ENCODE results near the gene COIL.

The COIL gene

DNA sequence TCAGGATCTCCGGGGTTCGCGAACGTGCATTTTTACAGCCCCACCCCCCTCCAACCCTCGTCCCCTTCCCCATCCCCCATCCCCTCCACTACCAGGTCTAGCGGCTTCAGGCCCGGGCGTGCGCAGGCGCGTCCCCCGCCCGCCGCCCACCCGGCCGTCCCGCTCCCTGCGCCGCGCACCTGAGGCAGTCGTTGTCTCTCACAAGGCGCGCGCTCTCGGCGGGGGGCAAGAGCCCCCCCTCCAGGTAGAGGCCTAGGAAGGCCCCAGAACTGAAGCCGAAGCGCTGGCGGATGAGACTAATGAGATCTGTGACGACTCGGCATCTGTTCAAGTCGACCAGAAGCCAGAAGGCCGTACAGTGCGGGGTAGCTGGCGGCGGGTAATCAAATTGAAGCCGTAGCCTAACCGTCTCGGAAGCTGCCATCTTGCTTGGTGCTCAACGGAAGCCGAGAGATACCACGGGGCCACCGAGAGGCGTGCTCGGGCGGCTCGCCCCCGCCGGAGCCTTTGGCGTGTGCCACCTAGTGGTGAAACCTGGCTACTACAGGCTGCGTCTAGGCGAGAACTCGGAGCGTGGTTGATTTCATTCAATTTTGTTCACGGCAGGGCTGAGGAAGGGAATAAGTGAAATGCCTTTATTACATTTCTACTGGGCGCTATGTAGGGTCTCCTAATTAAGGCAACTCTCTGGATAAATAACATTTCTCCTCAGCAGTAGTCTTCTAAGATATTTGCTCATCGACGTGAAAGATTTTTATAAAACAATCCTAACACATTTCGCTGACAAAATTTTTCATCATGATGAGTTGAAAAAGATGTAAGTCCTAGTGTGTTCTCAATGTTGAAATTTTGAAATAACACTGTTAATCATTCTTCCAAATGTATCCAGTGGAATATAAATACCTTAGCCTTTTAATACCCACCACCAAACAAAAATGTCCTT, at the start of gene COIL:
Gene COIL (minus strand): TSS at position 455 of the 943 bp plus-strand sequence. CDS start 31 bp downstream, at position 424.
- H3K27ac Mint-ChIP-seq: peak within 1 kb of the TSS; percentile 82
- H3K4me3 Mint-ChIP-seq: peak within 1 kb of the TSS; percentile 82
- H3K4me1 Mint-ChIP-seq (ENCODE audit: low read depth): peaks cover 19% of the 10 kb centered on the region
- H3K27me3 Mint-ChIP-seq (ENCODE audit: low read depth): no peaks in the 10 kb centered on the region
- no peaks in the 10 kb centered on the region for H3K9me3 Mint-ChIP-seq
- peak; percentile 90 for DNase-seq (ENCODE audit: low spot score)
- peaks cover 2% of the 10 kb centered on the region for H3K36me3 Mint-ChIP-seq (ENCODE audit: low read depth)

DNA sequence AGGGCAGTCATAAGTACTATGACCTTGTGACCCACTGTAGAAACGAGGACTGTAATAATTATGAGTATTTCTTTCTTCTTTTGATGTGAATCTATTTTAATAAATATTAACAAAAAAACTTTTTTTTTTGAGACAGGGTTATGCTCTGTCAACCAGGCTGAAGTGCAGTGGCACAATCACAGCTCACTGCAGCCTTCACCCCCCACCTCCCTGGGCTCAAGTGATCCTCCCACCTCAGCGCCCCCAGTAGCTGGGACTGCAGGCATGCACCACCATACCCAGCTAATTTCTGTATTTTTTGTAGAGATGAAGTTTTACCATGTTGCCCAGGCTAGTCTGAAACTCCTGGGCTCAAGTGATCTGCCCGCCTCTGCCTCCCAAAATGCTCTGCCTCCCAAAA, 49.6 kb upstream of the COIL start:
- Mint-ChIP-seq H3K4me3 (no peak overlapping the region), H3K27me3 (ENCODE audit: low read depth) (peaks cover 14% of the 10 kb centered on the region), H3K27ac (no peak overlapping the region), H3K4me1 (ENCODE audit: low read depth) (peaks cover 7% of the 10 kb centered on the region), H3K36me3 (ENCODE audit: low read depth) (no peaks in the 10 kb centered on the region), H3K9me3 (no peaks in the 10 kb centered on the region)
- DNase-seq (ENCODE audit: low spot score): no peak

- no peak overlapping the region for H3K4me3 Mint-ChIP-seq
- H3K27me3 Mint-ChIP-seq (ENCODE audit: low read depth): peaks cover 14% of the 10 kb centered on the region
- H3K27ac Mint-ChIP-seq: no peak overlapping the region
- peaks cover 13% of the 10 kb centered on the region for H3K4me1 Mint-ChIP-seq (ENCODE audit: low read depth)
- DNase-seq (ENCODE audit: low spot score): peak; percentile 42
- peaks cover 2% of the 10 kb centered on the region for H3K36me3 Mint-ChIP-seq (ENCODE audit: low read depth)
- no peaks in the 10 kb centered on the region for H3K9me3 Mint-ChIP-seq
Measured at GRCh38 chr17:57009737-57010445, 49.0 kb upstream of the COIL start.

DNA sequence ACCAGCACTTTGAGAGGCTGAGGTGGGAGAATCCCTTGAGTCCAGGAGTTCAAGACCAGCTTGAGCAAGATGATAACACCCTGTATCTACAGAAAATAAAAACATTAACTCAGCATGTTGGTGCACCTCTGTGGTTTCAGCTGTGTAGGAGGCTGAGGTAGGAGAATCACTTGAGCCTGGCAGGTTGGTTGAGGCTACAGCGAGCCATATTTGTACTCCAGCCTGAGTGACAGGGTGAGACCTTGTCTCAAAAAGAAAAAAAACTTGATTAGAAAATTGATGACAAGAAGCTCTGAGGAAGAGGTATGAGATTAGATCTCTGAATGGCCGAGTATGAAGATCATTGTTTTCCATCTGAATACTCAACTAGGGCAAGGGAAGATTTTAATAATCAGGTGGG, 48.1 kb upstream of the COIL start:
- no peak overlapping the region for H3K27ac Mint-ChIP-seq
- H3K4me3 Mint-ChIP-seq: no peak overlapping the region
- H3K4me1 Mint-ChIP-seq (ENCODE audit: low read depth): peaks cover 15% of the 10 kb centered on the region
- no peak for DNase-seq (ENCODE audit: low spot score)
- peaks cover 2% of the 10 kb centered on the region for H3K36me3 Mint-ChIP-seq (ENCODE audit: low read depth)
- H3K27me3 Mint-ChIP-seq (ENCODE audit: low read depth): peaks cover 14% of the 10 kb centered on the region
- H3K9me3 Mint-ChIP-seq: no peaks in the 10 kb centered on the region

DNA sequence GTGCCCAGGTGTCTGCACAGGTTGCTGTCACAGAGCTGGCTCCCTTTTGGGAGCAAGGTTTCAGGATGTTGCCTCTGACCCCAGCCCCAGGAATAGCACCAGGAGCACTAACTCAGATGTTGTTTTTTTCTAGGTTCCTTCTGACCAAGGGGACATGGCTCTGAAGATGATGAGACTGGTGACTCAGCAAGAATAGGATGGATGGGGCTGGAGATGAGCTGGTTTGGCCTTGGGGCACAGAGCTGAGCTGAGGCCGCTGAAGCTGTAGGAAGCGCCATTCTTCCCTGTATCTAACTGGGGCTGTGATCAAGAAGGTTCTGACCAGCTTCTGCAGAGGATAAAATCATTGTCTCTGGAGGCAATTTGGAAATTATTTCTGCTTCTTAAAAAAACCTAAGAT, 45.2 kb upstream of the COIL start:
- DNase-seq (ENCODE audit: low spot score): no peak
- H3K4me3 Mint-ChIP-seq: no peak overlapping the region
- peaks cover 2% of the 10 kb centered on the region for H3K36me3 Mint-ChIP-seq (ENCODE audit: low read depth)
- H3K27ac Mint-ChIP-seq: no peak overlapping the region
- no peaks in the 10 kb centered on the region for H3K9me3 Mint-ChIP-seq
- peaks cover 10% of the 10 kb centered on the region for H3K27me3 Mint-ChIP-seq (ENCODE audit: low read depth)
- H3K4me1 Mint-ChIP-seq (ENCODE audit: low read depth): peaks cover 15% of the 10 kb centered on the region

GRCh38 chr17:57004944-57005579, 44.2 kb upstream of the COIL start:
- H3K9me3 Mint-ChIP-seq: no peaks in the 10 kb centered on the region
- H3K4me3 Mint-ChIP-seq: no peak overlapping the region
- peaks cover 2% of the 10 kb centered on the region for H3K36me3 Mint-ChIP-seq (ENCODE audit: low read depth)
- H3K4me1 Mint-ChIP-seq (ENCODE audit: low read depth): peaks cover 13% of the 10 kb centered on the region
- H3K27ac Mint-ChIP-seq: no peak overlapping the region
- peaks cover 5% of the 10 kb centered on the region for H3K27me3 Mint-ChIP-seq (ENCODE audit: low read depth)
- no peak for DNase-seq (ENCODE audit: low spot score)

DNA sequence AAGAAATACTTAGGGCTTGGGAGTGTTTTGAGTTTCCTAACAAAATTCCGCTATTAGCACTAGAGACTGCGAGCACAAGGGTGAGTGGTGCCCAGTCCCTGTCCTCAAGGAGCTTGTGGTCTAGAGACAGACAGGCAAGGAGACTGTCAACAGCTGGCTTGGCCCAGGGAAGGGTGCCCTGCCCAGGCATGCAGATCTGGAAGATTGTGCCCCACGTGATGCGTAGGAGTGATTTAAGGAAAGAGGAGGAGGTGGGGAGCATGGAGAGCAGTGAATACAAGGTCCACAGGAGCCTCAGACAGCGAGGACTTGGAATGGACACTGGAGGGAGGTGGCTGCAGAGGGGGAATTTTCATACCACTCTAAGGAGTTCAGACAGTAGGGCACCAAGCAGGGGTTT, 42.1 kb upstream of the COIL start:
- Mint-ChIP-seq H3K4me3 (no peak overlapping the region), H3K4me1 (ENCODE audit: low read depth) (peaks cover 8% of the 10 kb centered on the region), H3K36me3 (ENCODE audit: low read depth) (peaks cover 2% of the 10 kb centered on the region), H3K27ac (no peak overlapping the region), H3K27me3 (ENCODE audit: low read depth) (no peaks in the 10 kb centered on the region), H3K9me3 (no peaks in the 10 kb centered on the region)
- DNase-seq (ENCODE audit: low spot score): no peak

DNA sequence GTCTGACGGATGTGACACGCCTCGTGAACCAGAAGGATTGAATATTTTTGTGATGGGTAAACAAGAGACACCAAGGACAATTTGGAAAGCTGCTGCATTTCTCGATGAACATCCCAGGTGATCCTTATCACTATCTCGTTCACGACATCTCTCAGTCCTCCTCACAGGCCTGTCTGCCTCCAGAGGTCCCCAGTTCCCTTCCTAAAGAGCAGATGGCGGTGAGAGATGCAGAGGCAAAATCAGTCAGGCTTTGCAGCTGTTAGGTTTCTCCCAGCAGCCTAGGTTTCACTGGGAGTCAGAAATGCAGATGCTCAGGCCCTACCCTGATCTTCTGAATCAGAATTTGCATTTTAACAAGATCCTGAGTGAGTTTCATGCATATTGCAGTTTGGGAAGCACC, 40.7 kb upstream of the COIL start:
- Mint-ChIP-seq H3K27me3 (ENCODE audit: low read depth) (no peaks in the 10 kb centered on the region), H3K4me3 (no peak overlapping the region), H3K27ac (no peak overlapping the region), H3K36me3 (ENCODE audit: low read depth) (peaks cover 3% of the 10 kb centered on the region), H3K9me3 (no peaks in the 10 kb centered on the region), H3K4me1 (ENCODE audit: low read depth) (peaks cover 8% of the 10 kb centered on the region)
- DNase-seq (ENCODE audit: low spot score): no peak

GRCh38 chr17:56997313-56997712, 36.5 kb upstream of the COIL start:
- Mint-ChIP-seq H3K4me1 (ENCODE audit: low read depth) (no peaks in the 10 kb centered on the region), H3K36me3 (ENCODE audit: low read depth) (peaks cover 3% of the 10 kb centered on the region), H3K9me3 (no peaks in the 10 kb centered on the region), H3K27ac (no peak overlapping the region), H3K4me3 (no peak overlapping the region), H3K27me3 (ENCODE audit: low read depth) (no peaks in the 10 kb centered on the region)
- DNase-seq (ENCODE audit: low spot score): no peak

DNA sequence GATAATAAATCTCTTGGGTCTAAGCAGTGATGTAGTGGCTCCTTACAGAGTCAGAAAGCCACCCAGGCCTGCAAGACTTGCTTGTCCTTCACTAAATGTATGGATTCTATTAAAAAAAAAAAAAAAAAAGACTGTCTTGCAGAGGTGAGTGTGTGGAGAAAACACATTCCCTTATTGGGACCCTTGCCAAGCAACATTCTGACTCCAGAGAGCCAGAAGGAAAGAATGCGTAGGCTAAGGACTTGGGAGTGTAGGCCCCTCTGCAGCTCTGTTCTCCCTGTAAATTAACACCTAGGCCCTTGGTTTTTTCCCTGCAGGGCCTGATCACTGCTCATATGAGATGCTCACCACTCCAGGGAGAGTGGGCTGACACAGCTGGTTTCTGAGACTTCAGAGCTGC, 34.9 kb upstream of the COIL start:
- Mint-ChIP-seq H3K4me3 (no peak overlapping the region), H3K27ac (no peak overlapping the region), H3K36me3 (ENCODE audit: low read depth) (peaks cover 3% of the 10 kb centered on the region), H3K4me1 (ENCODE audit: low read depth) (no peaks in the 10 kb centered on the region), H3K27me3 (ENCODE audit: low read depth) (no peaks in the 10 kb centered on the region), H3K9me3 (no peaks in the 10 kb centered on the region)
- DNase-seq (ENCODE audit: low spot score): no peak

- Mint-ChIP-seq H3K36me3 (ENCODE audit: low read depth) (peaks cover 3% of the 10 kb centered on the region), H3K27me3 (ENCODE audit: low read depth) (no peaks in the 10 kb centered on the region), H3K4me3 (no peak overlapping the region), H3K27ac (no peak overlapping the region), H3K9me3 (no peaks in the 10 kb centered on the region), H3K4me1 (ENCODE audit: low read depth) (no peaks in the 10 kb centered on the region)
- DNase-seq (ENCODE audit: low spot score): no peak
Measured at GRCh38 chr17:56994009-56994792, 33.4 kb upstream of the COIL start.

GRCh38 chr17:56992364-56992763, 31.5 kb upstream of the COIL start:
- no peak for DNase-seq (ENCODE audit: low spot score)
- no peaks in the 10 kb centered on the region for H3K9me3 Mint-ChIP-seq
- no peaks in the 10 kb centered on the region for H3K27me3 Mint-ChIP-seq (ENCODE audit: low read depth)
- H3K4me1 Mint-ChIP-seq (ENCODE audit: low read depth): no peaks in the 10 kb centered on the region
- no peak overlapping the region for H3K27ac Mint-ChIP-seq
- H3K4me3 Mint-ChIP-seq: no peak overlapping the region
- peaks cover 6% of the 10 kb centered on the region for H3K36me3 Mint-ChIP-seq (ENCODE audit: low read depth)

GRCh38 chr17:56988901-56989572, 28.2 kb upstream of the COIL start:
- no peak overlapping the region for H3K27ac Mint-ChIP-seq
- peaks cover 2% of the 10 kb centered on the region for H3K36me3 Mint-ChIP-seq (ENCODE audit: low read depth)
- no peaks in the 10 kb centered on the region for H3K9me3 Mint-ChIP-seq
- H3K4me3 Mint-ChIP-seq: no peak overlapping the region
- H3K27me3 Mint-ChIP-seq (ENCODE audit: low read depth): no peaks in the 10 kb centered on the region
- H3K4me1 Mint-ChIP-seq (ENCODE audit: low read depth): no peaks in the 10 kb centered on the region
- no peak for DNase-seq (ENCODE audit: low spot score)
